B cell (primary cell): ENCODE data around the gene NFKBIZ.

Experiments
- CTCF ChIP-seq: fragments of 200-600 bp; IDR thresholded peaks from one replicate; pipeline ENCODE4 v1.8.0; 2022; ENCODE audit warnings: antibody characterized with exemption, mild to moderate bottlenecking
- EZH2 ChIP-seq: IDR thresholded peaks from 2 replicates; pipeline ENCODE4 v1.6.1; 2012; ENCODE audit warnings: borderline replicate concordance, low read depth, mild to moderate bottlenecking, moderate library complexity, low read length; ENCODE audit not compliant: insufficient read depth, poor library complexity, severe bottlenecking

GRCh38 chr3:101902041-101902440, 52.7 kb downstream of the NFKBIZ start:
- no peak for TF ChIP-seq EZH2
- TF ChIP-seq CTCF: no peak
